Adipocyte (in vitro differentiated cells): ENCODE results near the gene NOP58.
"Not testable (repeated sequence)": the region's sequence is repeated elsewhere in the genome, so short reads cannot be mapped to it uniquely, and the experiment has no call there.

Source experiments
- DNase-seq: peaks from one replicate; pipeline ENCODE4 v3.0.0-alpha.2; 2015; ENCODE audit warnings: low read depth
- H3K27me3 ChIP-seq: replicated peaks from 2 replicates; pipeline ENCODE4 v1.7.0; 2013; ENCODE audit warnings: mild to moderate bottlenecking, low read length, moderate library complexity; ENCODE audit not compliant: control insufficient read depth, insufficient read depth
- H3K36me3 ChIP-seq: 2 replicates; pipeline ENCODE4 v1.7.0; 2013; ENCODE audit warnings: low read length, mild to moderate bottlenecking, moderate library complexity; ENCODE audit not compliant: control insufficient read depth, insufficient read depth, severe bottlenecking
- H3K4me1 ChIP-seq: 2 replicates; pipeline ENCODE4 v1.7.0; 2013; ENCODE audit warnings: mild to moderate bottlenecking, low read length, moderate library complexity; ENCODE audit not compliant: control insufficient read depth, insufficient read depth
- H3K4me3 ChIP-seq: 2 replicates; pipeline ENCODE4 v1.7.0; 2013; ENCODE audit warnings: mild to moderate bottlenecking, low read length, moderate library complexity
- H3K9ac ChIP-seq: 2 replicates; pipeline ENCODE4 v1.7.0; 2013; ENCODE audit warnings: mild to moderate bottlenecking, low read length, moderate library complexity
- H3K9me3 ChIP-seq: 2 replicates; pipeline ENCODE4 v1.7.0; 2013; ENCODE audit warnings: mild to moderate bottlenecking, low read length, moderate library complexity; ENCODE audit not compliant: control insufficient read depth

Gene NOP58, protein sequence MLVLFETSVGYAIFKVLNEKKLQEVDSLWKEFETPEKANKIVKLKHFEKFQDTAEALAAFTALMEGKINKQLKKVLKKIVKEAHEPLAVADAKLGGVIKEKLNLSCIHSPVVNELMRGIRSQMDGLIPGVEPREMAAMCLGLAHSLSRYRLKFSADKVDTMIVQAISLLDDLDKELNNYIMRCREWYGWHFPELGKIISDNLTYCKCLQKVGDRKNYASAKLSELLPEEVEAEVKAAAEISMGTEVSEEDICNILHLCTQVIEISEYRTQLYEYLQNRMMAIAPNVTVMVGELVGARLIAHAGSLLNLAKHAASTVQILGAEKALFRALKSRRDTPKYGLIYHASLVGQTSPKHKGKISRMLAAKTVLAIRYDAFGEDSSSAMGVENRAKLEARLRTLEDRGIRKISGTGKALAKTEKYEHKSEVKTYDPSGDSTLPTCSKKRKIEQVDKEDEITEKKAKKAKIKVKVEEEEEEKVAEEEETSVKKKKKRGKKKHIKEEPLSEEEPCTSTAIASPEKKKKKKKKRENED

DNA sequence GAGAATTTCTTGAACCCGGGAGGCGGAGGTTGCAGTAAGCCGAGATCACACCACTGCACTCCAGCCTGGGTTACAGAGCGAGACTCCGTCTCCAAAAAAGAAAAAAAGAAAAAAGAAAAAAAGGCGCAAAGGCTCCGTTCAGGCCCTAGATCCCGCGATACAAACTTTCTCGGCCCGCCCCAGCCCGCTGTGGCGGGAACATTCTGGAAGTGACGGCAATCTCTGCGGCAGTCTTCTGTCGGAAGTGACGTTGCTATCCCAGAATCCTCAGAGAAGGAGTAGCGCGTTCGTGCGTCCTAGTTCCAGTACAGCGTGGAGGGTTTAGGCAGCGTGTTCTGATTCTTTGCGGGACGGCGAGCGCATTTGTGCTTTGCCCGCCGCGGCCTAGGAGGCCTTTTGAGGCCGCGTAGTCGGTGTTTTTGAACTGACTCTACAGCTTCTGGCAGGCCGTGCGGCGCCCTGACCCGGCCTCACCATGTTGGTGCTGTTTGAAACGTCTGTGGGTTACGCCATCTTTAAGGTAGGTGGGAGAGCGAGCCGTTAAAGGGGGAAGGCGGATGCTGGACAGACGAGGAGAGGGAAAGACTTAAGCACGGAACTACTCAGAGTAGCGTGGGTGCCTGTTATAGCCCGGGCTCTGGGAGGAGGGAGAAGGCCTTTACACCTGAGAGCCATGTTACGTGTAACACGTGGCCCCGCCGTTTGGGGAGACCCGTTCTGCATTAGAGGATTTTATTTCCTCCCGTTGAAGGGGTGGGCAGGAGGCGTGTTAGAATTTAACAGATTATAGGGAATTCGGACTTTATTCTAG, at the start of gene NOP58:
Gene NOP58, plus strand, starts transcription at position 297 of the 811 bp plus-strand sequence. Its CDS starts 179 bp downstream, at position 476.
- peak within 1 kb of the TSS; percentile 91 for H3K9ac ChIP-seq
- H3K4me1 ChIP-seq, result peaks cover 9% of the 10 kb centered on the region
- H3K27me3 ChIP-seq, result no peaks in the 10 kb centered on the region
- no peaks in the 10 kb centered on the region for H3K9me3 ChIP-seq
- H3K4me3 ChIP-seq, result peak within 1 kb of the TSS; percentile 98
- no peaks in the 10 kb centered on the region for H3K36me3 ChIP-seq
- peak; percentile 99 for DNase-seq

DNA sequence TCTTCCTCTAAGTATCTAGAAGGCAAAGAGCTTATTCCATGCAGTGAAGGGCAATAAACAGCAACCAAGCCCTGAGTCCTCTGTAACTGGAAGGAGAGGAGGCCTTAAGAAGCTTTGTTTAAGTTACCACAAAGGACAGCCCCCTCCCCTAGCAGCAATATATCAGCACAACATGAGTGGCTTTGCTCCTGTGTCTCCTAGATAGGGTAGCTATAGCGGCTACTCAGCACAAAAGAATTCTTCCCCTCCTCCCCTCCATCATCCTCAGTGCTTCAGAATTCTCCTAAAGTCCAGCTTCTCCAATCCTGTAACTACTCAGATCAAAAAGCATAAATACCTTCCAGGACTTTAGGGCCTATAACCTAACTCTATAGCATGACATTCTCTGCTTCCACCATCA, 43.7 kb upstream of the NOP58 start:
- Histone ChIP-seq H3K27me3 (no peaks in the 10 kb centered on the region), H3K9ac (no peak overlapping the region), H3K4me3 (no peak overlapping the region), H3K36me3 (peaks cover 17% of the 10 kb centered on the region), H3K9me3 (no peaks in the 10 kb centered on the region), H3K4me1 (peaks cover 6% of the 10 kb centered on the region)
- peak; percentile 29 for DNase-seq

DNA sequence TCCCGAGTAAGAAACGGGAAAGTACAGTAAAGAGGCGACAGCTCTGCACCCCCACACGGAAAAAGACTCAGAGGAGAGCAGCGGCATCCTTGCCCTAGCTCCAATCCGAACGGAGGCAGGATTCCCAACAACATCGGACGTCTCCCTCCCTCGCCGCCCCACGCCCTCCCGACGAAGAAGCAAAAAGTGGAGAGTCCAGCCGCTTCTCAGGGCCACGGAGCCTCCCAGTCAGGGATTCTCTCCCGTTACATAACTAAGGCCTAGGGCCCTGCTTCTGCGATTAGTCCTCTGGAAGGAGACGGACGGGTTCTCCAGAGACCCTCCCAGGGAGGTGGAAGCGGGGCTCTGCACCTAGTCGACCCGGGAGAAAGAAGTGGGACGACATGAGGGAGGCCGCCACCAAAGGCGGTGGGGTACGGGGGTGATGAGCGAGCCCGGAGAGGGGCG, 27.8 kb upstream of the NOP58 start:
- peak; percentile 80 for DNase-seq
- Histone ChIP-seq H3K36me3 (no peaks in the 10 kb centered on the region), H3K9me3 (no peaks in the 10 kb centered on the region)

DNA sequence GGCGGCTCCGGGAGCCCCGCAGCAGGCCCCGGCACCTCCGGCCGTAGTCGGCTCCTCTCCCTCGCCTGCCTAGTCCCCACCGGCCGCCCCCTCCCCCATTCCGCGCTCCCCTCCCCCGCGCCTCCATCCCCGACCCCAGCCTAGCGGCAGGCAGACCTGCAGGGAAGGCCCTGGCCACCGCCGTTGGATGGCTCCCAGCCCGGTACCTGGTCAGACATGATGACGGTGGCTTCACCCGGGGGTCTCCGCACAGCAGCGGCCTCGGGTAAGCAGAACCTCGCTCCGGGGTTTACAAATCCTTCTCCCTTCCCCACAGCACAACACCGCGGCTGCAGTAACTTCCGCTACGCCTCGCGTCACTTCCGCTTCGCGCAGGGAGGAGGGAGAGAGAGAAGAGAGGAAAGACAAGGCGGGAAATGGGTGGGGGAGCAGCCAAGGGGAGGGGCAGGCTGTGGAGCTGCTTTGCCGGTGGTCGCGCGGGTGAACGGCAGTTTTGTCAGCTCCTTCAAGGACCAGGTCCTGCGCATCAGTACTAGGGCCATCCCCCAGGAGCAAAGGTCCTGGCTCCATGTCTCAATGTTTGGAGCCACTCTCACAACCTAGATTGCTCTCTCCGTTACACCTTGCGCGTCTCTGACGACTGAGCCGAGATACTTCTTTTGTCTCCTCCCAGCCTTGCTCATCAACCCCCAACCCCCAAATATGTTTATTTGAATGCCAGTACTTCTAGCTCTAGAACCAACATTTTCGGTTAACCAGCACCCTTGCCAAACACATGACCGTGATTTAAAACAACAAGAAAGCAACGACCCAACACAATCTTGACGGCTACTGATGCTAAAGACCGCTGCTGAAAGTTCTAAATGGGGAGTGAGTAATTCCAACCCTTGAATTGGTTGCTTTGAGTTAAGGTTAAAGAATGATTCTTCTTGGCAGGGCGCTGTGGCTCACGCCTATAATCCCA, 27.0 kb upstream of the NOP58 start, which contains the start of gene SUMO1:
Gene SUMO1, minus strand, starts transcription at position 364 of the 964 bp plus-strand sequence. Its CDS starts 146 bp downstream, at position 218.
- H3K9me3 ChIP-seq, result no peaks in the 10 kb centered on the region
- H3K9ac ChIP-seq, result peak within 1 kb of the TSS; percentile 90
- H3K4me3 ChIP-seq, result peak within 1 kb of the TSS; percentile 97
- no peaks in the 10 kb centered on the region for H3K27me3 ChIP-seq
- H3K4me1 ChIP-seq, result peaks cover 8% of the 10 kb centered on the region
- peak; percentile 95 for DNase-seq
- H3K36me3 ChIP-seq, result no peaks in the 10 kb centered on the region

More for the DNA sequence above, 27.8 kb upstream of the NOP58 start:
- no peaks in the 10 kb centered on the region for H3K27me3 ChIP-seq
- H3K9ac ChIP-seq, result peak overlapping the region; percentile 90
- H3K4me3 ChIP-seq, result peak overlapping the region; percentile 97
- H3K4me1 ChIP-seq, result peaks cover 12% of the 10 kb centered on the region

DNA sequence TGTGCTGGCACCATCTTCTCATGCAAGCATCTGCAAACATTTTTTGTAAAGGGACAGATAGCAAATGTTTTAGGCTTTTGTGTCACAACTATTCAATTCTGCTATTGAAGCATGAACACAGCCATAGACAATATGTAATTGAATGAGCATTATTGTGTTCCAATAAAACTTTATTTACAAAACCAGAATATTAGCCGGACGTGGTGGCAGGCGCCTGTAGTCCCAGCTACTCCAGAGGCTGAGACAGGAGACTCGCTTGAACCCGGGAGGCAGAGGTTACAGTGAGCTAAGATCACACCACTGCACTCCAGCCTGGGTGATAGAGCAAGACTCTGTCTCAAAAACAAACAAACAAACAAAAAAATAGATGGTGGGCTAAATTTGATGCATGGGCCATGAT, 17.9 kb upstream of the NOP58 start:
- DNase-seq, H3K9me3 ChIP-seq, H3K4me1 ChIP-seq, H3K27me3 ChIP-seq, H3K4me3 ChIP-seq, H3K36me3 ChIP-seq, H3K9ac ChIP-seq: not testable (repeated sequence)

DNA sequence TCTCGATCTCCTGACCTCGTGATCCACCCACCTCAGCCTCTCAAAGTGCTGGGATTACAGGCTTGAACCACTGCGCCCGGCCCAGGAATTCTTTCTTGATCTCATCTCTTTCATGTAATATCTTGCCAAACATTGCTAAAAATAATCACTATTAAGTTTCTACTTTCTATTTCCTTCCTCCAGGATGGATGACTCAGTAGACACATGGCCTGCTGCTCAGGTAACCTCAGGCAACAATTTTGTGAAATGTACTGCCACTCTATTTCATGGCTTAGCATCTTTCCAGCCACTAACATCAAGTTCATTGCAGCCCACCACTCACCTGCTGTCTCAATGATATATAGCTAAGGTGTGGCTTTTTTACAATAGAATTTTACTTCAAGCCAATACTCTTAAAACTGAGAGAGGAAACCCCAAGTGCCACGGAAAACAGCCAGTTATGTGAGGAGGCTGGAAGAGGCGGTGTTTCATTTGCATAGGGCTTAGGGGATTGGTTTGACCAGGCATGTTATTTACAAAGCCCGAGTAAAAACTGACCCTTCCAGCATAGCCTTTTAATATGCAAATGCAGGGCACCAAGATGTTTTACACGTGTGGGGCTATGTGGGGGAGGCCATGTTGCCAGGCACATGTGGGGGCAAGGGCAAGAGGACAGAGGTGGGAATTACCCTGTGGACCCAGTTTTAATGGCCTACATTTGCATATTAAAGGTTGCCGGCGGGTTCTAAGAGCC, 15.9 kb upstream of the NOP58 start:
- Histone ChIP-seq H3K27me3 (no peaks in the 10 kb centered on the region), H3K9ac (no peak overlapping the region), H3K4me3 (no peak overlapping the region), H3K36me3 (no peaks in the 10 kb centered on the region), H3K4me1 (no peaks in the 10 kb centered on the region), H3K9me3 (no peaks in the 10 kb centered on the region)
- no peak for DNase-seq

DNA sequence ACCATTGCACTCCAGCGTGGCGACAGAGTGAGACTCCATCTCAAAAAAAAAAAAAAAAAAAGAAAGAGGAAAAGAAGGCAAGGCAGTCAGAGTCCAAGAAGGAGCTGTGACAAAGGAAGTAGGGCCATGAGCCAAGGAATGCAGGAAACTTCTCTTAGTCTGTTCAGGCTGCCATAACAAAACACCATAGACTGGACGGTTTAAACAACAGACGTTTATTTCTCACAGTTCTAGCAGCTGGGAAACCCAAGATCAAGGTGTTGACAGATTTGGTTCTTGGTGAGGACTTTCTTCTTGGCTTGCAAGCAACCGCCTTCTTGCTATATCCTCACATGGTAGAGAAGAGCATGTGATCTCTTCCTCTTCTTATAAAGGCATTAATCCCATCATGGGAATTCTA, 14.1 kb upstream of the NOP58 start:
- no peaks in the 10 kb centered on the region for H3K4me1 ChIP-seq
- no peak overlapping the region for H3K9ac ChIP-seq
- H3K4me3 ChIP-seq, result no peak overlapping the region
- H3K27me3 ChIP-seq, result no peaks in the 10 kb centered on the region
- no peak for DNase-seq
- H3K36me3 ChIP-seq, result no peaks in the 10 kb centered on the region
- H3K9me3 ChIP-seq, result no peaks in the 10 kb centered on the region

DNA sequence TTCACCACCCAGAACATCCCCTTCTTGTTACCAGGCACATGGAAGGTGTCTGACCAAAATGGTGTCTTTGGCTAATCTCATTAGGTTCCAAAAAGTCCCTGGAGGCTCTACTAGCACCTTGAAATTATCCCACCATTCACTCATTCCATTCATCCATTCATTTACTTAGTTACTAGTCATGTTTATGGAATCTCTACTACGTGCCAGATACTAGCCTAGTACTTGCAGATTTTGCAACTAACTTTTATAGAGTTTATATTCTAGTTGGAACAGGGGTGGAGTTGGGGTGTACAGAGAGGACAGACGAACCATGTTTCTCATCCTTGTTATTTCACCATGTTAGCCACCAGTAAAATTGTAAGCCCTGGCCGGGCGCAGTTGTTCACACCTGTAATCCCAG, 4.0 kb upstream of the NOP58 start:
- DNase-seq, result peak; percentile 44

DNA sequence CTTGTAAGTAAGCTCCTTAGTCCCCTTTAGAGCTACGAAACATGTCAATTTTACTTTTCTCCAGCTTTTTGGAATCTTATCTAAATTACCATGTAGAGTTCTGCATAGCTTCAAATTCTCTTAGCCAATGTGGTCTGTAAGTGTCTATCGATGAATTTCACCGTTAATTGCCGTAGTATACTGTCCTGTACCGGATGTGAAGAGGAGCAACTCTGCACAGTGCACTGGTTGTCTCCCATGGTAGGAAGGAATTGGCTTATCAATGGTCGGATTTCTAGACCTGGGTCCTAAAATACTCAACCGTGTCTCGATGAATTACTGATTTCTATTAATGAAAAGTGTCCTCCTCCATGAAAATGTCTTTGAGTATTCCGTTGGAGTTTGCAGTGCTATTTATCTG, 1.9 kb downstream of the NOP58 start:
- peak overlapping the region; percentile 98 for H3K4me3 ChIP-seq
- no peaks in the 10 kb centered on the region for H3K27me3 ChIP-seq
- peaks cover 9% of the 10 kb centered on the region for H3K4me1 ChIP-seq
- H3K9ac ChIP-seq, result peak overlapping the region; percentile 91
- no peaks in the 10 kb centered on the region for H3K9me3 ChIP-seq
- no peaks in the 10 kb centered on the region for H3K36me3 ChIP-seq
- peak; percentile 25 for DNase-seq

More for the DNA sequence above, 4.0 kb upstream of the NOP58 start:
- no peaks in the 10 kb centered on the region for H3K9me3 ChIP-seq
- no peaks in the 10 kb centered on the region for H3K4me1 ChIP-seq
- no peak overlapping the region for H3K4me3 ChIP-seq
- no peak overlapping the region for H3K9ac ChIP-seq
- no peaks in the 10 kb centered on the region for H3K36me3 ChIP-seq
- H3K27me3 ChIP-seq, result no peaks in the 10 kb centered on the region

DNA sequence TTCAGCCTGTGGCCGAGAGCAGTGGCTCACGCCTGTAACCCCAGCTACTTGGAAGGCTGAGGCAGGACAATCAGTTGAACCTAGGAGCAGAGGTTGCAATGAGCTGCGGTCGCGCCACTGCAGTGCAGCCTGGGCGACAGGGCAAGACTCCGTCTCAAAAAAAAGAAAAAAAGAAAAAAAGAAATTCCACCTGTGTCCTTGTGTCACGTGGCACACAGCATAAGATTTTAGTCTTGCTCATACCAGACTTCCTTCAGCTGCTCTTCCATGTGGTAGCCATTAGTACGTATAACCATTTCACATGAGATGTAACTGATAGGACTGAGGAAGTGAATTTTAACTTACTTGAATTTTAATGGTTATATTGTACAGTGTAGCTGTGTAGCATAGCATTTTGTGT, 4.0 kb downstream of the NOP58 start:
- H3K9ac ChIP-seq, result no peak overlapping the region
- no peaks in the 10 kb centered on the region for H3K9me3 ChIP-seq
- H3K27me3 ChIP-seq, result no peaks in the 10 kb centered on the region
- no peak overlapping the region for H3K4me3 ChIP-seq
- H3K36me3 ChIP-seq, result no peaks in the 10 kb centered on the region
- peak; percentile 28 for DNase-seq
- peaks cover 9% of the 10 kb centered on the region for H3K4me1 ChIP-seq
